GM18511 (cell line): ENCODE data around the gene SRXN1.
A peak's percentile ranks its signal among the peaks of the same experiment; 100 is the strongest.
"Not testable (repeated sequence)": the region's sequence is repeated elsewhere in the genome, so short reads cannot be mapped to it uniquely, and the experiment has no call there.

Experiments used
- ATAC-seq: cut with Tn5 transposase; IDR thresholded peaks from one replicate; pipeline ENCODE4 v1.9.1; 2021; ENCODE audit warnings: mild to moderate bottlenecking, moderate library complexity; ENCODE audit not compliant: unreplicated experiment

Gene SRXN1

DNA sequence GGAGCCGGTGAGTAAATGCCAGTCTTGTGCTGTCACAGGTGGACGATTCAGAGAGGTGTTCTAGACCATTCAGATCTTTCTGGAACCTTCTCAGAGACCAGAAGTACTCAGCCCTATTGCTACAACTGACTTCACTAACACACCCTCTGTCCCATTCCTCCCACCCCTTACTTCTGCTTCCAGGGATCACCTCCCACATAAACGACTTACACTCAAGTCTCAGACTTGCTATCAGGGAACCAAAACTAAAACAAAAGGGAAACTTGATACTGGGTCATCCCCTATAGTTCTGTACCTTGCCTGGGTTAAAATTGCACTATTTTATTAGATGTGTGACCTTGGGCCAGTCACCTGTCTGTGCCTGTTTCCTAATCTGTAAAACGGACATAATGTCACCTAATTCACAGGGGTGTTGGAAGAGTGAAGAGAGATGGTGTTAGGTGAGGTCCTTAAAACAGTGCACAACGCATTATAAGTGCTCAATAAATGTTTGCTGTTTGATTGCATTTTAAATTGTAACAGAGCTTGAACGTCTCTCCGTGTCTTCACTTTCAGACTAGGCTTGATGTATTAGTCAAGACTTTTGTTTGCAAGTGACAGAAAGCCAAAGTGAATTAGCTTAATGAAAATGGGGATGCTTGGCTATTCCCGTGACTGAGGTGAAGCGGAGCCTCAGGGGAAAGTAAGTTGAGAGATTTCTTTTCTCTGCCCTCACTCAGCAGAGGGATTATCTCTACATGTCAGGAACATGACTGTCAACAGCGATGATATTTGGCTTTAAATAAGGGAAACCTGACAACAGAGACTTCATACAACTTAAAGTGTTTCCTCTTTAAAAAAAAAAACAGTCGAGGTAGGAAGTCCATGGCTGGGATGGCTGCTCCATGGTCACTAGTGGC is 3.0 kb upstream of the SRXN1 start:
- ATAC-seq: no peak

DNA sequence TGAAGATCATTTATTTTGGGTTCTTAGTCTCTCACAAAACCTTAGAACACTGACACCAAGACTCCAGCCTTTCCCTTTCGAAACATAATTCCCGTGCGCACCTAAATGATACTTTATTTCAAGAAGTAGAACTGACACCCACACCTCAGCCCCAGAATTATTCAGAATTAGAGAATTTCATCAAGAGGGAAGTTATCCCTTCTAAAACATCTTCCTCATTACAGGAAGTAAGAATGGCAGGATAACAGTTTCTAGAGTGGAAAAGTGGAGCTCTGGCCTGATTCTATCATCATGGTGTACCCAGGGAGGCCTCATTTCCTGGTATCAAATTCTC is 1.4 kb upstream of the SRXN1 start:
- no peak for ATAC-seq

- no peak for ATAC-seq
Observed at GRCh38 chr20:653590-654416, 803 bp upstream of the SRXN1 start.

DNA sequence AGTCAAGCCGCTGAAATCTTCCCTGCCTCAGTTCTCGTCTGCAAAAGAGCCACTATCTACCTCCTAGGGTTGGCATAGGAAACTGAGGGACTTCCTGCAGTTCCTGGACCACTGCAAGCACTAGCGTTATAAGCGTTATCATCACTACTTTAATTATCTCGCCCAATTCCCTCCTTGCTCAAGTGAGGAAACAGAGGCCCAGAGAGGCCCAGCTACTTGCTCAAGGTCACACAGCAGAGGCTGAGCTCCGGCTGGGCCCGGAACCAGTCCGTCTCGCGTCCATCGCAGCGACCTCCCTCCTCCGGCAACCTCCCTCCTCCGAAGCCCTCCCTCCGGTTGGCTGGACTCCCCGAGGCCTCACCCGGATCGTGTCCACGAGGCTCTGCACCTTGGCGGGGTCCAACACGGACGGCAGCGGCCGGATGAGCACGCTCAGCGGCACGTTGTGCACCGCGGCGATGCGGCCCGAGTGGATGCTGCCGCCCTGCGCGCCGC is 338 bp downstream of the SRXN1 start:
- peak; percentile 16 for ATAC-seq

DNA sequence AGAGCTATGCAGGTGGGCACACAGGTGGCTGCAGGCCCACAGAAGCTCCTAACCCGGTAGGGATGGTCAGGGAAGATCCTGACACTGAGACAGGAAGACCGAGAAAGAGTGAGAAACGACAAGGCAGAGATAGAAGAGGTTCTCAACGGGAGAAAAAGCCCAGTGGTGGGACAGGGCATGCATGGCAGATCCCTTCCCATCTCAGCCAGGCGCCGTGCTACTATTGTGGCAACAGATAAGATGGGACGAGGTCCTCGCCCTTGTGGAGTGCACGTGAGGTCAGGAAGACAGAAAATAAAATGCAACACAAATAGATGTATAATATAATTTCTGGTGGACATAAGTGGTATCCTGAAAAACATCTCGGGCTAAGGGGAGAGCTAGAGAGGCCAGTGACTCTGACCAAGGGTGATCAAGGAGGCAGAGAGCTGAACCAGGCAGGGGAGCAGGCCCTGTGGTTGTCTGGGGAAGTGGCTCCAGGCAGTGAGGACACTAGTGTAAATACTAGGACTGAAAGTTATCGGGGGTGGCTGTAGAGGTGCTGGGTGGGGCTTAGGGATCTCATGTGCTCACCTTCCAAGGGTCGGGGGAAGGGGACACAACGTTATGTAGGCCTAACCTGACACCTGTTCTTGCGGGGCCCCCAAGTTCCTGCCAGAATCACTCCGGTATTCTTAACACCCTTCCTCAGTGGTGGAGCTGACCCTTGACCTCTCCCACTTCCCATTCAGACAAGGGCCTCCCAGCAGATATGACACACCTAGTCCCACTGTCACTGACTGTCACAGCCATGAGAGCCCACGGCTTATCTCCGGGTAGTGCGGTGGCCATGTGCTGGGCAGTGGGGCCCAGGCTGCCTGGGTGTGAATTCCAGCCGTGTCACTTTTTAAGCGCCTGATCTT is 1.0 kb downstream of the SRXN1 start:
- ATAC-seq: no peak

DNA sequence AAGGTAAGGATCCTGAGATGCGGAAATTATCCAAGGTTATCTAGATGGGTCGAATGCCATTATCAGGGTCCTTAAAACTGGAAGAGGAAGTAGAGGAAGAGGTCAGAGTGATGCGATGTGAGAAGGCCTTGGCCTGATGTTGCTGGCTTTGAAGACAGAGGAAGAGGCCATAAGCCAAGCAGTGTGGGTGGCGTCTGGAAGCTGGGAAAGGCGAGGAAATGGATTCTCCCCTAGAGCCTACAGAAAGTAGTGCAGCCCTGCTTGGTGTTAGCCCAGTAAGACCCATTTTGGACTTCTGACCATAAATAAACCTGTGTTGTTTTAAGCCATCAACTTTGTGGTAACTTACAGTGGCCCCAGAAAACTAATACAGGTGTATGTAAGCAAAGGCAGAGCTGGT is 2.0 kb downstream of the SRXN1 start:
- no peak for ATAC-seq

DNA sequence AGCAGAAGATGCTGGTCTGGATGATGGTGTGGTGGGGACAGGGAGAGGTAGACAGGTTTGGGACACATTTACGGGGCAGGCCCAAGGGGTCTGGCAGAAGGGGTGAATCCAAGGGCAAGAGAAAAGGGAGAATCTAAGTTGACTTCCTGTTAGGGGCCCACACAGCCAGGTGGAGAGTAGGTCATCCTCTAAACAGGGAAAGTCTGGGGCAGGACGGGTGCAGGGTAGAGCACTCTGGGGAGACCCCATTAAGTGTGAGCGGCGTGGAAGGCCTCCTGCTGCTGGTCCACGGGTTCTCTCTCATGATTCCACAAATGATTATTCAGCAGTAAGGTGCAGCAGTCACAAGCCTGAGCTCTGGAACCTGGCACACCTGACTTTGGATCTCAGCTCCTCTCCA is 2.7 kb downstream of the SRXN1 start:
- ATAC-seq: no peak

GRCh38 chr20:647479-648019 is 5.5 kb downstream of the SRXN1 start:
- ATAC-seq: no peak

DNA sequence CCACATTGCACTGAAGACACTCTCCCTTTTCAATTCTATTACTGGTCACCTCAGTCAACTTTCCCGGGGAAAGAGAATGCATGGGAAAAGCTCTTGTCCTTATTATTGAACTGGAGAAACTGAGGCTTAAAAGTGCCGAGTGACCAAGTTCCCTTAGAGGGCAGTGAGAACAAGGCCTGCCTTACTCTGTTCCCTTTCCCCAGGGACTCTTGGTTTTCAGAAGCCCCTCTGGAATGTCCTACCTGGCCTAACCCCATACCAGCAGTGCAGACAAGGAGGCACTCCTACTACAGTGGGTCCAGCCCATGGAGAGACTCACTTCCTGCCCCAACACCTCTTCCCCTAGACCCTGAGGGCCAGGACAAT is 6.1 kb downstream of the SRXN1 start:
- no peak for ATAC-seq

DNA sequence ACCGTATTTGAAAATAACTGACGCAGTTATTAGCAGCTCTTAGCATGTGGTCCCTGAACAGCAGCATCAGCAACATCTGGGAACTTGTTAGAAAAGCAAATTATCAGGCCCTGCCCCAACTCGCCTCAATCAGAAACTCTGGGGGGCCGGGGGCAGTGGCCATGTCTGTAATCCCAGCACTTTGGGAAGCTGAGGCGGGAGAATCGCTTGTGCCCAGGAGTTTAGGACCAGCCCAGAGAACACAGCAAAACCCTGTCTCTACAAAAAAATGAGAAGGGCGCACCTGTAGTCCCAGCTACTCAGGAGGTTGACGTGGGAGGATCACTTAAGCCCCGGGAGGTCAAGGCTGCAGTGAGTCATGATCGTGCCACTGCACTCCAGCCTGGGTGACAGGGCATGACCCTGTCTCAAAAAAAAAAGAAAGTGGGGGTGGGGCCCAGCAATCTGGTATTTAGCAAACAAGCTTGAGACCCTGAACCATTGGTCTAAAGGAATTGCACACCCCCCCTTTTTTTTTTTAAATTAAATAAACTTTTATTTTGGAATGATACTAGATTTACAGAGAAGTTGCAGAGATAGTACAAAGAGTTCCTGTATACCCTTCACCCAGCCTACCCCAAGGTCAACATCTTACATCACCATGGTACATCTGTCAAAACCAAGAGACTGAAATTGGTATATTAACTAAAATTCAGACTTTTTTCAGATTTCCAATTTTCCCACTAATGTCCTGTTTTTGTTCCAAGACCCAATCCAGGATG is 6.7 kb downstream of the SRXN1 start:
- ATAC-seq: no peak

DNA sequence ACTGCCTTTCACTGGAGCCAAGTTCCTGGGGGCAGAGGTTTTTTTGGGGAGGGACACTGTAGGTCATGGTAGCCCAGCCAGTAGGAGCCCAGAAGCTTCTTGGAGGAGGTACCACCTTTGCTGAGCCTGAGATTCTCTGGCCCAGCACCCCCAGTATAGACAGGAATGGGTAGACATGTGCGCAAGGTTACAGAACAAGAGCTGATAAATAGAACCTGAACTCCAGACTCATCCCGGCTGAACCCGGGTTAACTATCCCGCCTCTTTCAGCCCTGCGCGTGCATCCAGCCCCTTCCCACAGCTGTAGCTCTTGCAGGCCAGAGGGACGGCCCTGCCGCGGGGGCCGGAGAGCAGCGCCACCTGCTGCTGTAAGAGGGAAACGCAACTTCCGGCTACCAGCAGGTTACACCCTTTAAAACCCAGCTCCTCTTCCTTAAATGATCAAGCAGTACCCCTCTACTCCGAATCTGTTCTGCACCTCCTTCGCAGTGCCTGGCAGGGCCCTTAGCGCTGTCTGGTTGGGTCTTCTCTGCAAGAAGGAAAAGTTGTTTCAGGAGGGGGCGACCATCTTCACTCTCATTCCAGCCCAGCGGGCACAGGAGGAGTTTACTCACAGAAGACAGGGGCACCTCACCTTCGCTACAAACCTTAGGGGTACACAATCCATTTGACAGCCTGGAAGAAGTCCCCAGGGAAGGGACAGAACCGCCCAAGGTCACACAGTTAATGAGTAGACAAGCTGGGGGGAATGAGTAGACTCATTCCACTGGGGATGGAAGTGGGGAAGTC is 7.5 kb downstream of the SRXN1 start:
- ATAC-seq: peak; percentile 79

GRCh38 chr20:644692-645317 is 8.2 kb downstream of the SRXN1 start:
- no peak for ATAC-seq

- no peak for ATAC-seq
Observed at GRCh38 chr20:642398-643174, 10.4 kb downstream of the SRXN1 start.

DNA sequence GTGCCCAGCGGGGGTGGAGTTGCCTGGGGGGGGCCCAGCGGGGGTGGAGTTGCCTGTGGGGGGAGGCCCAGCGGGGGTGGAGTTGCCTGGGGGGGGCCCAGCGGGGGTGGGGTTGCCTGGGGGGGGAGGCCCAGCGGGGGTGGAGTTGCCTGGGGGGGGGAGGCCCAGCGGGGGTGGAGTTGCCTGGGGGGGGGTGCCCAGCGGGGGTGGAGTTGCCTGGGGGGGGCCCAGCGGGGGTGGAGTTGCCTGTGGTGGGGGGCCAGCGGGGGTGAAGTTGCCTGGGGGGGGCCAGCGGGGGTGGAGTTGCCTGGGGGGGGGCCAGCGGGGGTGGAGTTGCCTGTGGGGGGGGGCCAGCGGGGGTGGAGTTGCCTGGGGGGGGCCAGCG is 11.0 kb downstream of the SRXN1 start:
- not testable (repeated sequence) for ATAC-seq

DNA sequence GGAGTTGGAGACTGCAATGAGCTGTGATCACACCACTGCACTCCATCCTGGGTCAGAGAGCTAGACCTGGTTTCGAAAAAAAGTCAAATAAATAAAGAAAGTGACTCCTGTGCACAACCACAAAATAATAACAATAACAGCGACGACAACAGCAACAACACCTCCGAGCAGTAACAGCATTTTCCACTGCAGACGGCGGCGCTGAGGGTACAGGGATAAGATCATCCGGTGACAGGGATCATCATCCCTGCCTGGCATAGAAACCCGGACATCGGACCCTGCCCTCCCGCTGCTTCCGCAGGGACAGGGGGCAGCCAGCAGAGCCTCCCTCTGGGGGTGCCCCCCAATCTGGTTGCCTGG is 11.5 kb downstream of the SRXN1 start:
- no peak for ATAC-seq

GRCh38 chr20:640674-641515 is 12.1 kb downstream of the SRXN1 start:
- ATAC-seq: no peak

DNA sequence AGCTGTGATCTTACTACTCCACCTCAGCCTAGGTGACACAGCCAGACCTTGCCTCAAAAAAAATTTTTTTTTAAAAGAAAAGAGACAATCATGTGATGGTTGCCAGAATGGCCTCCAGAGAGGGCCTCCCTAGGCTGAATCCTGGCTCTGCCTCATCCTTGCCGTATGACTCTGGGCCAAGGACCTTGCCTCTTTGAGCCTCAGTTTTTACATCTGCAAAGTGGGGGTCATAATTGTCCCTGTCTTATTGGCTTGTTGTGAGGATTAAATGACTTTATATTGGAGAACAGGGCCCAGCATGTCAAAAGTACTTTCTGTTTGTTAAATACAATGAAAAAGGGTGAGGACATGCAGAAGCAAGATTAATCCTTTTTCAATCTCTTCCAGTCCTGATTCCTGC is 14.4 kb downstream of the SRXN1 start:
- ATAC-seq: no peak
